Trophoblast cell (in vitro differentiated cells and primary cell): Measurements from ENCODE around the gene TXK.

Experiments
- DNase-seq, 2 donors: peaks; one replicate each; pipeline ENCODE4 v3.0.0-alpha.2; 2016
- H2AFZ ChIP-seq: 2 replicates; pipeline ENCODE4 v1.6.1; 2013; ENCODE audit warnings: low read length, moderate library complexity, mild to moderate bottlenecking; ENCODE audit not compliant: insufficient read depth, poor library complexity
- H2AK5ac ChIP-seq: 2 replicates; pipeline ENCODE4 v1.6.1; 2013; ENCODE audit warnings: mild to moderate bottlenecking, low read length
- H2BK120ac ChIP-seq: 2 replicates; pipeline ENCODE4 v1.6.1; 2013; ENCODE audit warnings: low read length, mild to moderate bottlenecking, moderate library complexity; ENCODE audit not compliant: insufficient read depth, poor library complexity
- H2BK12ac ChIP-seq: 2 replicates; pipeline ENCODE4 v1.6.1; 2013; ENCODE audit warnings: mild to moderate bottlenecking, low read length, moderate library complexity
- H2BK5ac ChIP-seq: 2 replicates; pipeline ENCODE4 v1.6.1; 2013; ENCODE audit warnings: low read length, low read depth, moderate library complexity, mild to moderate bottlenecking; ENCODE audit not compliant: poor library complexity
- H3K14ac ChIP-seq: 2 replicates; pipeline ENCODE4 v1.6.1; 2013; ENCODE audit warnings: mild to moderate bottlenecking, low read length
- H3K18ac ChIP-seq: 2 replicates; pipeline ENCODE4 v1.6.1; 2013; ENCODE audit warnings: mild to moderate bottlenecking, low read length
- H3K23ac ChIP-seq: 2 replicates; pipeline ENCODE4 v1.6.1; 2013; ENCODE audit warnings: low read length
- H3K27ac ChIP-seq: 2 replicates; pipeline ENCODE4 v1.5.1; 2013; ENCODE audit warnings: low read depth, mild to moderate bottlenecking, inconsistent platforms, low read length, moderate library complexity
- H3K27me3 ChIP-seq: 2 replicates; pipeline ENCODE4 v1.6.1; 2013; ENCODE audit warnings: inconsistent platforms, mild to moderate bottlenecking, low read length, moderate library complexity; ENCODE audit not compliant: insufficient read depth
- H3K36me3 ChIP-seq, 2 experiments: 1 replicate in 1 of 2; 2 replicates in 1 of 2; pipeline ENCODE4 v1.6.1; 2013; ENCODE audit warnings: low read length in 2 of 2, mild to moderate bottlenecking in 2 of 2, moderate library complexity in 1 of 2; ENCODE audit not compliant: insufficient read depth in 2 of 2, control insufficient read depth in 1 of 2
- H3K4ac ChIP-seq: 2 replicates; pipeline ENCODE4 v1.6.1; 2013; ENCODE audit warnings: low read depth, mild to moderate bottlenecking, low read length, moderate library complexity
- H3K4me1 ChIP-seq, 2 experiments: 1 replicate in 1 of 2; 2 replicates in 1 of 2; pipeline ENCODE4 v1.6.1; 2013; ENCODE audit warnings: low read length in 2 of 2, mild to moderate bottlenecking in 2 of 2, moderate library complexity in 1 of 2; ENCODE audit not compliant: insufficient read depth in 2 of 2, control insufficient read depth in 1 of 2
- H3K4me2 ChIP-seq: 2 replicates; pipeline ENCODE4 v1.6.1; 2013; ENCODE audit warnings: inconsistent platforms, mild to moderate bottlenecking, low read length, moderate library complexity
- H3K4me3 ChIP-seq: 2 replicates; pipeline ENCODE4 v1.5.1; 2013; ENCODE audit warnings: mild to moderate bottlenecking, low read depth, low read length, inconsistent platforms
- H3K79me1 ChIP-seq: one replicate; pipeline ENCODE4 v1.6.1; 2013; ENCODE audit warnings: low read length
- H3K79me2 ChIP-seq: 2 replicates; pipeline ENCODE4 v1.6.1; 2013; ENCODE audit warnings: low read length, mild to moderate bottlenecking; ENCODE audit not compliant: control insufficient read depth, insufficient read depth, poor library complexity
- H3K9ac ChIP-seq: 2 replicates; pipeline ENCODE4 v1.6.1; 2013; ENCODE audit warnings: mild to moderate bottlenecking, low read length
- H3K9me3 ChIP-seq: 2 replicates; pipeline ENCODE4 v1.6.1; 2013; ENCODE audit warnings: low read depth, mild to moderate bottlenecking, control low read depth, inconsistent platforms, low read length; ENCODE audit not compliant: insufficient read depth
- H4K12ac ChIP-seq: 2 replicates; pipeline ENCODE4 v1.6.1; 2013; ENCODE audit warnings: low read depth, mild to moderate bottlenecking, low read length, moderate library complexity
- H4K8ac ChIP-seq: 2 replicates; pipeline ENCODE4 v1.6.1; 2013; ENCODE audit warnings: low read depth, mild to moderate bottlenecking, low read length, moderate library complexity
- H4K91ac ChIP-seq: one replicate; pipeline ENCODE4 v1.6.1; 2013; ENCODE audit warnings: low read depth, mild to moderate bottlenecking, low read length, moderate library complexity
- WGBS: extraction: QIAGEN DNeasy Blood & Tissue Kit; methylation state at CpG from one replicate; pipeline ENCODE4 v1.1.7; 2013; ENCODE audit warnings: missing lambda C conversion rate; ENCODE audit not compliant: insufficient read length, insufficient coverage; ENCODE audit errors: extremely low coverage; 5-methylcytosine and 5-hydroxymethylcytosine counted together

The TXK gene

GRCh38 chr4:48126621-48127020 lies 7.4 kb downstream of the TXK start:
- no peaks in the 10 kb centered on the region for H3K9me3 ChIP-seq
- H3K23ac ChIP-seq = no peak overlapping the region
- H4K12ac ChIP-seq = no peak overlapping the region
- H4K8ac ChIP-seq = no peak overlapping the region
- peaks cover 7 to 13% of the 10 kb centered on the region in 2 experiments for H3K4me1 ChIP-seq
- H3K79me2 ChIP-seq = no peaks in the 10 kb centered on the region
- H3K4ac ChIP-seq = no peak overlapping the region
- H3K18ac ChIP-seq = no peak overlapping the region
- H3K4me2 ChIP-seq = no peak overlapping the region
- no peak overlapping the region for H2BK12ac ChIP-seq
- H3K4me3 ChIP-seq = no peak overlapping the region
- no peak overlapping the region for H2AFZ ChIP-seq
- no peaks in the 10 kb centered on the region for H3K36me3 ChIP-seq
- no peak overlapping the region for H2AK5ac ChIP-seq
- no peak overlapping the region for H3K9ac ChIP-seq
- no peak overlapping the region for H2BK5ac ChIP-seq
- H3K14ac ChIP-seq = no peak overlapping the region
- H2BK120ac ChIP-seq = no peak overlapping the region
- no peak overlapping the region for H4K91ac ChIP-seq
- H3K79me1 ChIP-seq = no peaks in the 10 kb centered on the region
- DNase-seq = no peak
- H3K27ac ChIP-seq = no peak overlapping the region
- H3K27me3 ChIP-seq = no peaks in the 10 kb centered on the region
- no CpG with 5 or more reads among the region's 1 CpG for WGBS

GRCh38 chr4:48124870-48125269 lies 9.2 kb downstream of the TXK start:
- H3K9ac ChIP-seq = no peak overlapping the region
- no peak overlapping the region for H4K91ac ChIP-seq
- no peak overlapping the region for H2BK12ac ChIP-seq
- H3K79me1 ChIP-seq = no peaks in the 10 kb centered on the region
- no peak overlapping the region for H2AFZ ChIP-seq
- no peak overlapping the region for H3K23ac ChIP-seq
- H3K14ac ChIP-seq = no peak overlapping the region
- H3K4me3 ChIP-seq = no peak overlapping the region
- no peak overlapping the region for H3K4ac ChIP-seq
- no peaks in the 10 kb centered on the region for H3K79me2 ChIP-seq
- DNase-seq = no peak
- H4K8ac ChIP-seq = no peak overlapping the region
- no peak overlapping the region for H3K27ac ChIP-seq
- no peaks in the 10 kb centered on the region for H3K9me3 ChIP-seq
- H3K4me2 ChIP-seq = no peak overlapping the region
- no peaks in the 10 kb centered on the region for H3K27me3 ChIP-seq
- no peak overlapping the region for H3K18ac ChIP-seq
- H2BK120ac ChIP-seq = no peak overlapping the region
- WGBS = no CpG with 5 or more reads among the region's 2 CpGs
- peaks cover 10 to 14% of the 10 kb centered on the region in 2 experiments for H3K4me1 ChIP-seq
- no peak overlapping the region for H2BK5ac ChIP-seq
- no peaks in the 10 kb centered on the region for H3K36me3 ChIP-seq
- H2AK5ac ChIP-seq = no peak overlapping the region
- no peak overlapping the region for H4K12ac ChIP-seq

GRCh38 chr4:48122756-48123155 lies 11.3 kb downstream of the TXK start:
- Histone ChIP-seq H3K14ac (no peak overlapping the region), H2BK5ac (no peak overlapping the region), H3K4me1 (peaks cover 9 to 10% of the 10 kb centered on the region in 2 experiments), H3K18ac (no peak overlapping the region), H3K27me3 (no peaks in the 10 kb centered on the region), H3K4me3 (no peak overlapping the region), H3K79me1 (no peaks in the 10 kb centered on the region), H3K79me2 (no peaks in the 10 kb centered on the region), H2BK120ac (no peak overlapping the region), H3K4ac (no peak overlapping the region), H2BK12ac (no peak overlapping the region), H3K23ac (no peak overlapping the region), H4K91ac (no peak overlapping the region), H3K4me2 (no peak overlapping the region), H2AFZ (no peak overlapping the region), H4K12ac (no peak overlapping the region), H3K36me3 (no peaks in the 10 kb centered on the region), H3K27ac (no peak overlapping the region), H3K9me3 (no peaks in the 10 kb centered on the region), H3K9ac (no peak overlapping the region), H2AK5ac (no peak overlapping the region), H4K8ac (no peak overlapping the region)
- no CpG with 5 or more reads among the region's 1 CpG for WGBS
- no peak for DNase-seq

GRCh38 chr4:48121180-48121579 lies 12.9 kb downstream of the TXK start:
- Histone ChIP-seq H3K4me3 (no peak overlapping the region), H2BK12ac (no peak overlapping the region), H3K9me3 (no peaks in the 10 kb centered on the region), H2BK120ac (no peak overlapping the region), H2BK5ac (no peak overlapping the region), H4K91ac (no peak overlapping the region), H3K9ac (no peak overlapping the region), H3K27me3 (no peaks in the 10 kb centered on the region), H4K8ac (no peak overlapping the region), H3K4me1 (peaks cover 3% of the 10 kb centered on the region in 2 experiments), H3K27ac (no peak overlapping the region), H3K18ac (no peak overlapping the region), H3K36me3 (no peaks in the 10 kb centered on the region), H3K14ac (no peak overlapping the region), H3K79me2 (no peaks in the 10 kb centered on the region), H2AFZ (no peak overlapping the region), H3K4ac (no peak overlapping the region), H2AK5ac (no peak overlapping the region), H3K23ac (no peak overlapping the region), H3K4me2 (no peak overlapping the region), H4K12ac (no peak overlapping the region), H3K79me1 (no peaks in the 10 kb centered on the region)
- DNase-seq = peak in 1 of 2 donors; percentile 72
- no CpG with 5 or more reads among the region's 2 CpGs for WGBS
